ENCODE results near the gene DPP6. TPM values are rescaled to one million over a fixed set of nuclear protein-coding genes. Genes with fewer than 3 reads are reported as not detected.

DPP6 gene
- total RNA-seq, 1 experiment from 2014 or later, result not detected

DNA sequence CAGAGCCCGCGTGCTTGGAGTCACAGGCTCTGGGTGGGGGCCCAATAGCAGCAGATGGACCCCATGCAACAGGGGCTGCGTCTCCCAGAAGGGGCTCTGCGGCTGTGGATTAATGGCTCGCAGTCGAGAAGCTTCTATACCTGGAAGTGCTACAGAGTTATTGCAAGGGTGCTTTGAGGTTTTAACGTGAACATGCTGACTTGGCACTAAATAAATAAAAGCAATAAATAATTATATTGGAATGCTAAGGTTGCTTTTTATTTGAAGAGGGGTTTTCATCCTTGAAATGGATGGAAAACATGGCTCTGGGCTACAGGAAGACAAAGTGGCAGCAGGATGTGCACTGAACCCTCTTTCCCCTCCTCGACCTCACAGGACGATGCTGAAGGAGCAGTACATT, 828.3 kb downstream of the DPP6 start:
- no peak overlapping the region for H3K27ac Mint-ChIP-seq (ENCODE audit: unreplicated experiment)
- intact Hi-C loops (cut with micrococcal nuclease; ENCODE audit: unreplicated experiment), result no loop called here
- H3K27me3 Mint-ChIP-seq (ENCODE audit: insufficient read depth, unreplicated experiment), result peaks cover 9% of the 10 kb centered on the region
- DNase-seq, result no peak
- BruUV-seq (replicated peaks), result no TSS peak
- peaks cover 10% of the 10 kb centered on the region; the same call in 1 of the 2 replicates for H3K9me3 ChIP-seq
- H3K36me3 ChIP-seq (ENCODE audit: control insufficient read depth, insufficient read depth, low read length), result no peaks in the 10 kb centered on the region
- no peaks in the 10 kb centered on the region for H3K27me3 ChIP-seq (replicated peaks; ENCODE audit: control insufficient read depth, insufficient read depth, low read length)
- no peaks in the 10 kb centered on the region for H3K4me1 ChIP-seq
- ChIA-PET POLR2A (no interaction called here), CTCF (no interaction called here)
- H3K9me3 Mint-ChIP-seq (ENCODE audit: unreplicated experiment), result no peaks in the 10 kb centered on the region
- no peak overlapping the region for H3K4me3 Mint-ChIP-seq (ENCODE audit: unreplicated experiment)
- no peaks in the 10 kb centered on the region for H3K36me3 Mint-ChIP-seq (ENCODE audit: insufficient read depth, unreplicated experiment)
- H3K4me1 Mint-ChIP-seq (ENCODE audit: low read depth, unreplicated experiment), result no peaks in the 10 kb centered on the region
- TF ChIP-seq, protein P1, sequence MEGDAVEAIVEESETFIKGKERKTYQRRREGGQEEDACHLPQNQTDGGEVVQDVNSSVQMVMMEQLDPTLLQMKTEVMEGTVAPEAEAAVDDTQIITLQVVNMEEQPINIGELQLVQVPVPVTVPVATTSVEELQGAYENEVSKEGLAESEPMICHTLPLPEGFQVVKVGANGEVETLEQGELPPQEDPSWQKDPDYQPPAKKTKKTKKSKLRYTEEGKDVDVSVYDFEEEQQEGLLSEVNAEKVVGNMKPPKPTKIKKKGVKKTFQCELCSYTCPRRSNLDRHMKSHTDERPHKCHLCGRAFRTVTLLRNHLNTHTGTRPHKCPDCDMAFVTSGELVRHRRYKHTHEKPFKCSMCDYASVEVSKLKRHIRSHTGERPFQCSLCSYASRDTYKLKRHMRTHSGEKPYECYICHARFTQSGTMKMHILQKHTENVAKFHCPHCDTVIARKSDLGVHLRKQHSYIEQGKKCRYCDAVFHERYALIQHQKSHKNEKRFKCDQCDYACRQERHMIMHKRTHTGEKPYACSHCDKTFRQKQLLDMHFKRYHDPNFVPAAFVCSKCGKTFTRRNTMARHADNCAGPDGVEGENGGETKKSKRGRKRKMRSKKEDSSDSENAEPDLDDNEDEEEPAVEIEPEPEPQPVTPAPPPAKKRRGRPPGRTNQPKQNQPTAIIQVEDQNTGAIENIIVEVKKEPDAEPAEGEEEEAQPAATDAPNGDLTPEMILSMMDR (IDR thresholded peaks at IDR 0.05; ENCODE audit: insufficient read depth in 1 of 2, low read depth in 1 of 2, low read length in 1 of 2, severe bottlenecking in 1 of 2, unreplicated experiment in 1 of 2), result no peak
- no peak overlapping the region for H3K4me3 ChIP-seq (ENCODE audit: low read depth, low read length)

DNA sequence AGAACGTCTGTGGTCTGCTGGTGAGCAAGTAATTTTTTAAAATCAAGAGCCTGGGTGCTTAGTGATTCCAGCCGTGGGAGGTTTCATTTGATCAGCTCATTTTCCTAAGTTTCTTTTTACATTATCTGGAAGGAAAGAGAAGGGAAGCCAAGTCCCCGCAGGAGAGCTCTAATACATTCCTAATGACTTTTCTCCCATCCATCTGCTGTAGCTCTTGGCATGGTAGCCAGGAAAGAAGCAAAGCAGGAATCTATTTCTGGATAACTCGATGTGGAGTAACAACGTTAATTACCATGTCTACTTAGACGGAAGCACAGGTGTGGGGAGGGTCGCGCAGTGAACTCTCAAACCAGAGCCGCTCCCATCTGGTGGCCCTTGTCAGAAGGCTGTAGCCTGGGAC, 828.8 kb downstream of the DPP6 start:
- BruUV-seq (replicated peaks), result no TSS peak
- TF ChIP-seq, protein P1 (IDR thresholded peaks at IDR 0.05; ENCODE audit: insufficient read depth in 1 of 2, low read depth in 1 of 2, low read length in 1 of 2, severe bottlenecking in 1 of 2, unreplicated experiment in 1 of 2), result no peak
- H3K36me3 Mint-ChIP-seq (ENCODE audit: insufficient read depth, unreplicated experiment), result no peaks in the 10 kb centered on the region
- H3K27ac Mint-ChIP-seq (ENCODE audit: unreplicated experiment), result no peak overlapping the region
- H3K4me1 ChIP-seq, result no peaks in the 10 kb centered on the region
- DNase-seq, result no peak
- POLR2A ChIA-PET, result no interaction called here
- H3K36me3 ChIP-seq (ENCODE audit: control insufficient read depth, insufficient read depth, low read length), result no peaks in the 10 kb centered on the region
- peaks cover 10% of the 10 kb centered on the region; the same call in 1 of the 2 replicates for H3K9me3 ChIP-seq
- peaks cover 8% of the 10 kb centered on the region for H3K27me3 Mint-ChIP-seq (ENCODE audit: insufficient read depth, unreplicated experiment)
- no peaks in the 10 kb centered on the region for H3K9me3 Mint-ChIP-seq (ENCODE audit: unreplicated experiment)
- no peaks in the 10 kb centered on the region for H3K27me3 ChIP-seq (replicated peaks; ENCODE audit: control insufficient read depth, insufficient read depth, low read length)
- H3K4me3 Mint-ChIP-seq (ENCODE audit: unreplicated experiment), result no peak overlapping the region
- intact Hi-C loops (cut with micrococcal nuclease; ENCODE audit: unreplicated experiment), result no loop called here
- no peaks in the 10 kb centered on the region for H3K4me1 Mint-ChIP-seq (ENCODE audit: low read depth, unreplicated experiment)
- no peak overlapping the region for H3K4me3 ChIP-seq (ENCODE audit: low read depth, low read length)
- CTCF ChIA-PET, result no interaction called here

DNA sequence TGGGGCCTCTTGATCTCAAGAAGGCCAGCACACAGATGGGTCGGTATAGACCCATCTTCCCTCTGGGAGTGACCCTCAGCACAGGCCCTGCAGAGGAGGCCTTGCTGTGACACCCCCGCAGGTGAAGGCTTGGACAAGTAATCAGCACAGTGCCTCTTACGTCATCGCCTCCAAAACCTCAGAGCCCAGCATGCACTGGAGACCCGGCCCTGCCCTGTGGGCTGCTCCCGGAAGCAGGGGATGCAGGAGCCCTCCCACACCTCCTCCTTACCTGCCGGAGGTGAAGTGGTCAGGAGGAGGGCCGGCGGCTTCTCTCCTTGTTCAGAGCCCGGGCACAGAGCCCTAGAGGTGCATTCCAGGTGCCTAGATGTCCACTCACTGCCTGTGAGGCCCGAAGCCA, 829.3 kb downstream of the DPP6 start:
- H3K27me3 ChIP-seq (replicated peaks; ENCODE audit: control insufficient read depth, insufficient read depth, low read length), result no peaks in the 10 kb centered on the region
- no TSS peak for BruUV-seq (replicated peaks)
- no peak overlapping the region for H3K4me3 Mint-ChIP-seq (ENCODE audit: unreplicated experiment)

More for the DNA sequence above, 829.3 kb downstream of the DPP6 start:
- Histone ChIP-seq H3K9me3 (peaks cover 10% of the 10 kb centered on the region; the same call in 1 of the 2 replicates), H3K4me1 (no peaks in the 10 kb centered on the region), H3K4me3 (ENCODE audit: low read depth, low read length) (no peak overlapping the region), H3K36me3 (ENCODE audit: control insufficient read depth, insufficient read depth, low read length) (no peaks in the 10 kb centered on the region)
- TF ChIP-seq, protein P1 (IDR thresholded peaks at IDR 0.05; ENCODE audit: insufficient read depth in 1 of 2, low read depth in 1 of 2, low read length in 1 of 2, severe bottlenecking in 1 of 2, unreplicated experiment in 1 of 2), result no peak
- Mint-ChIP-seq H3K36me3 (ENCODE audit: insufficient read depth, unreplicated experiment) (no peaks in the 10 kb centered on the region), H3K27ac (ENCODE audit: unreplicated experiment) (no peak overlapping the region), H3K27me3 (ENCODE audit: insufficient read depth, unreplicated experiment) (peaks cover 6% of the 10 kb centered on the region), H3K9me3 (ENCODE audit: unreplicated experiment) (no peaks in the 10 kb centered on the region), H3K4me1 (ENCODE audit: low read depth, unreplicated experiment) (no peaks in the 10 kb centered on the region)
- CTCF ChIA-PET, result no interaction called here
- DNase-seq, result no peak
- intact Hi-C loops (cut with micrococcal nuclease; ENCODE audit: unreplicated experiment), result no loop called here
- POLR2A ChIA-PET, result no interaction called here

Data from Caco-2 (cell line).